Astrocyte of the hippocampus (primary cell): ENCODE data around the gene COQ9.
"Not testable (repeated sequence)": the region's sequence is repeated elsewhere in the genome, so short reads cannot be mapped to it uniquely, and the experiment has no call there.

Experiments used
- DNase-seq: peaks from one replicate; pipeline ENCODE4 v3.0.0; 2011; ENCODE audit warnings: low read depth, low spot score

The COQ9 gene

GRCh38 chr16:57426356-57426755 is 20.9 kb upstream of the COQ9 start:
- no peak for DNase-seq

- no peak for DNase-seq
These were observed 20.0 kb upstream of the COQ9 start for GRCh38 chr16:57427307-57427706.

- no peak for DNase-seq
These were observed 19.5 kb upstream of the COQ9 start for GRCh38 chr16:57427824-57428223.

DNA sequence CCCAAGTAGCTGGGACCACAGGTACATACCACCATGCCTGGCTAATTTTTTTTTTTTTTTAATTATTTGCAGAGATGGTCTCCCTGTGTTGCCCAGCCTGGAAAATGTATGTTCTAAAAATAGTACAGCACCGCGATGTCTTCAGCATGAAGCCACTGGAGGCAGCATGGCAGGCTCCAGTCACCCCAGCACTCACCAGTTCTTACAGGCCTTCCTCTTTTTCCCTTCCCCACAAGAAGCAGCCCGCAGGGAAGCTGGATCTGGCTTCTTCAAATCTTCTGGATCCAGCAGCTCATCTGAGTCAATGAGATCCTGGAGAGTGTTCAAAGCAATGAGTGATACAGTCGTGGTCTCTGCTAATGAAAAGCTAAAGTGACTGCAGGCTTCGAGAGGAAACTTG is 16.3 kb upstream of the COQ9 start:
- DNase-seq, result no peak

DNA sequence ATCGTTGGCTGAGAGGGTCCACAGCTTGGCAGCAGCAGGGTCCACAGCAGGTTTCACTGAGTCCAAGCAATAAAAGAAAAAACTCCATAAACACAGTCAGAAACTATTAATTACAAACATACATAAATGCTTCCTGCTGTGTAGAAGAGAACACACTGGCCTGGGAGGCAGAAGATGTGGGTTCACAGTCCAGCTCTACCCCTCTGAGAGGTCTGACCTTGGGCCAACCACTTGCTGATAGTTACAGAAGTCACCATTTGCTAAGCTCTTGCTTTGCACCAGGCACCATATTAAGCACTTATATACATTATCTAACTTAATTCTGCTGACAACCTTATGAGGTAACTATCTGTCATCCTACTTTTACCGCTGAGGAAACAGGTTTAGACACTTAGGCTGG is 14.8 kb upstream of the COQ9 start:
- DNase-seq, result no peak

DNA sequence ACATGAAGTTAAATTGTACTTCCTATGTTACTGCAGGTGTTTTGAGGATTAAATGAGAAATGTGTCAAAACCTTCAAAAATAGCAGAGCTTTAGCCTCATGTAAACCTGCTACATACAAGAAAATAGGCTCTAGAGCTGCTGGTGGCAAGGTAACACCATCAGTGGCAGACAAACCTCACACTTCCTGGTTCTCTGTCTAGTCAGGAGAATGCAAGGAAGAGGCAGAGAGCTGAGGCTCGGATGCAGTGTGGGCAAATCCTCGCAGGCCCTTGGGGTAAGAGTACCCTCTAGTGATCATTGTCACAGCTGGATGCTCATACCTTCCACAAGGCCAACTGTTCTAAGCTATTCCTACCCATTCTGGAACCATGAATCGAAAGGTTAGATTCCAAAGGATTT is 14.3 kb upstream of the COQ9 start:
- DNase-seq, result no peak

GRCh38 chr16:57434003-57434402 is 13.3 kb upstream of the COQ9 start:
- DNase-seq, result no peak

GRCh38 chr16:57435838-57436237 is 11.4 kb upstream of the COQ9 start:
- DNase-seq, result no peak

DNA sequence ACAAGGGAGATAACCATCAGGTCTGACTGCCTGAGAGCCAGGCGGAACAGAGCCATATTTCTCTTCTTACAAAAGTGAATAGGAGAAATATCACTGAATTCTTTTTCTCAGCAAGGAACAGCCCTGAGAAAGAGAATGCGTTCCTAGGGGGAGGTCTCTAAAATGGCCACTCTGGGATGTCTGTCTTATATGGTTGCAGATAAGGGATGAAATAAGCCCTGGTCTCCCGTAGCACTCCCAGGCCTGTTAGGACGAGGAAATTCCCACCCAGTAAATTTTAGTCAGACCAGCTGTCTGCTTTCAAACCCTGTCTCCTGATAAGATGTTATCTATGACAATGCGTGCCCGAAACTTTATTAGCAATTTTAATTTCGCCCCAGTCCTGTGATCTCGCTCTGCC is 7.3 kb upstream of the COQ9 start:
- DNase-seq, result not testable (repeated sequence)

- not testable (repeated sequence) for DNase-seq
These were observed 6.7 kb upstream of the COQ9 start for GRCh38 chr16:57440551-57440950.

- peak; percentile 32 for DNase-seq
These were observed 2.6 kb upstream of the COQ9 start for GRCh38 chr16:57444711-57445110.

GRCh38 chr16:57445510-57445909 is 1.8 kb upstream of the COQ9 start:
- DNase-seq, result no peak

- peak; percentile 57 for DNase-seq
These were observed 621 bp upstream of the COQ9 start for GRCh38 chr16:57446531-57447185.

- no peak for DNase-seq
These were observed 4.7 kb downstream of the COQ9 start for GRCh38 chr16:57452021-57452420.

- DNase-seq, result peak; percentile 95
These were observed 15.1 kb downstream of the COQ9 start, which contains the start of gene POLR2C for GRCh38 chr16:57462209-57462977. Gene POLR2C (plus strand): TSS chr16:57462679. CDS start chr16:57462725, 46 bp downstream.

DNA sequence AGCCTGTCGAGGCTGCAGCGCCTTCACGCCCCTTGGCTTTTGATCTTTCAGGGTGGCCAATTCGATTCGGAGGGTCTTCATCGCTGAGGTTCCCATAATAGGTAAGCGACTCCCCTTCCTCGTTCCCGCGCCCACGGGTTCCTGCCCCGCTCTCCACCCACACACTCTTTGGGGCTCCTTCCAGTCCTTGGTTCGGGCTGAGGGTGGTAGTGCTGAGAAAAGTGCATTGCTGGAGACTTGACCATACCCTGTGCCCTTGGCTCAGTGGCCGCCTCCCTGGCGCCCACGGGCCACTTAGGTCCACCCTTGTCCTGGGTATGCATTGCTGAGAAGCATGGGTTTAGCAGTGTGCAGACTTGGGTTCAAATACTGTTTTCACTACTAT is 15.7 kb downstream of the COQ9 start:
- no peak for DNase-seq

DNA sequence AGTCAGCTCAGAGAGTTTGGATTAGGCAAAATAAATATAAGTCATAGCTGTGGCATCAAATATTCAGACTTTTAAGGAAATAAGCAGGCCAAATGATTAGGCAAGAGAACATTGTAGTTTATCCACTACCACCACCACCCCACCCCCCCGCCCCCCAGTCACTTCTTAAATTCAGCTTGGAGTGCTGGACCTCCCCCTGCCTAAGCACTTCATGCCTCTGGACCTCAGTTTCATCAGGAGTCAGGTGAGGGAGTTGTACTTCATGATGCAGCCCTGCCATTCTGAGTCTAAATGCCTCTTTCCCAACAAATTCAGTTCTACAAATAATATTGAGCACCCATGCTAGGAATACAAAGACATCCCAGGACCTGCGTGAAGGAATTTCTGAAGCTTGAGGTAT is 17.2 kb downstream of the COQ9 start:
- DNase-seq, result no peak

DNA sequence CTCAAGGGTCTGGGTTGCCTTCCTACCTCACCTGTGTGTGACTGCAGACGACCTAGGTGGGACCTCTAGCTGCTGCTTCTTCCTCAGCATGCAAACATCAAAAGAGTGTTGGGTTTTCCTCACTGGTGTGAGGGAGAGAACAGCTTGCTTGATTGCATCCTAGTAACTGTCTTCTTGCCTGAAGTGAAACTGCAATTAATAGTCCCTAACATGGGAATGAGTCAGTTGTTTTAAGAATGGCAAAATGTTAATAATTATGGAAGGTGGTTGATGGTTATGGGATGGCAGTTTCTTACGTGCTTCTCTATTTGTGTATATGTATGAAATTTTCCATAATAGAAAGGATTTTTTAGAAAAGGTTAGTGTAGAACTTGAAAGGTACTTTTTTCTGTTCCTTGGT is 21.1 kb downstream of the COQ9 start:
- no peak for DNase-seq

GRCh38 chr16:57469046-57469445 is 21.8 kb downstream of the COQ9 start:
- no peak for DNase-seq

- DNase-seq, result no peak
These were observed 22.7 kb downstream of the COQ9 start for GRCh38 chr16:57469917-57470470.

DNA sequence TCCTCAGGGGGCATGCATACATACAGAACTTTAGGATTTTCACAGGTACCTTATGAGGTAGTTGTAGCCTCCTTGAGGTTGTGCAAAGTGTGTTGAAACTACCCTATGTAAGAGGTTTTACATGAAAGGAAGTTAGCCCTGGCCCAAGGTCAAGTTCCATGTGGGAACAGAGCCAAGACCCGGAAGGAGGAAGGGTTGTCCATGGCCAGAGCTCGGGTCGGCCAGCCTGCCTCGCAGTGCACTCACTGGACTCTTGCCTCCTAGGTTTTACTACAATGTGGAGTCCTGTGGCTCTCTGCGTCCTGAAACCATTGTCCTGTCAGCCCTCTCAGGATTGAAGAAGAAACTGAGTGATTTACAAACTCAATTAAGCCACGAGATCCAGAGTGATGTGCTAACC is 23.4 kb downstream of the COQ9 start:
- DNase-seq, result no peak

- DNase-seq, result no peak
These were observed 23.9 kb downstream of the COQ9 start for GRCh38 chr16:57471209-57471608.
